ENCODE results near the gene ABCB4. TPM values are rescaled to one million over a fixed set of nuclear protein-coding genes. Genes with fewer than 3 reads are reported as not detected.

Gene ABCB4
- total RNA-seq, 2 donors from 2014 or later = 4.2 to 7.4 TPM

- Histone ChIP-seq H3K27me3 (no peaks in the 10 kb centered on the region), H3K4me1 (no peaks in the 10 kb centered on the region), H3K4me3 (no peak overlapping the region), H3K36me3 (no peaks in the 10 kb centered on the region), H3K9me3 (no peaks in the 10 kb centered on the region), H3K27ac (no peak overlapping the region)
- DNase-seq (ENCODE audit: low spot score) = no peak
- TF ChIP-seq CTCF (IDR thresholded peaks at IDR 0.05) = no peak
Observed at GRCh38 chr7:87505557-87506245, 30.2 kb upstream of the ABCB4 start.

DNA sequence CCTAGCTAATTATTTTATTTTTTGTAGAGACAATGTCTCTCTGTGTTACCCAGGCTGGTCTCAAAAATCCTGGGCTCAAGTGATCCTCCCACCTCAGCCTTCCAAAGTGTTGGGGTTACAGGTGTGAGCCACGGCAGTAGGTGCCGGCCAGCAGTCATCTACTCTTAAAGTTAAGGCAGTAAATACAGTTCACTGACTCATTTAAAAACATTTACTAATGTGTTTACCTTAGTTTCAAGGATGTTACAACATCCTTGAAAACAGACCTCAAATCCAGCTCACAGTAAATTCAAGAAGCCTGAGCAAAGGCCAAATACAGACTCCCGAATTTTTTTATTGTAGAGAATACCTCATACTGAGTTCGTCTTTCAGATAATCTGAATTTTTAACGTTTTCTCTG is 29.6 kb upstream of the ABCB4 start:
- Histone ChIP-seq H3K27ac (no peak overlapping the region), H3K4me1 (no peaks in the 10 kb centered on the region), H3K27me3 (no peaks in the 10 kb centered on the region), H3K36me3 (no peaks in the 10 kb centered on the region), H3K9me3 (no peaks in the 10 kb centered on the region), H3K4me3 (no peak overlapping the region)
- TF ChIP-seq CTCF (IDR thresholded peaks at IDR 0.05) = no peak
- DNase-seq (ENCODE audit: low spot score) = no peak

GRCh38 chr7:87499494-87499893 is 24.0 kb upstream of the ABCB4 start:
- no peaks in the 10 kb centered on the region for H3K27me3 ChIP-seq
- no peaks in the 10 kb centered on the region for H3K4me1 ChIP-seq
- no peak overlapping the region for H3K4me3 ChIP-seq
- H3K27ac ChIP-seq = no peak overlapping the region
- no peaks in the 10 kb centered on the region for H3K36me3 ChIP-seq
- no peak for TF ChIP-seq CTCF (IDR thresholded peaks at IDR 0.05)
- no peak for DNase-seq (ENCODE audit: low spot score)
- no peaks in the 10 kb centered on the region for H3K9me3 ChIP-seq

DNA sequence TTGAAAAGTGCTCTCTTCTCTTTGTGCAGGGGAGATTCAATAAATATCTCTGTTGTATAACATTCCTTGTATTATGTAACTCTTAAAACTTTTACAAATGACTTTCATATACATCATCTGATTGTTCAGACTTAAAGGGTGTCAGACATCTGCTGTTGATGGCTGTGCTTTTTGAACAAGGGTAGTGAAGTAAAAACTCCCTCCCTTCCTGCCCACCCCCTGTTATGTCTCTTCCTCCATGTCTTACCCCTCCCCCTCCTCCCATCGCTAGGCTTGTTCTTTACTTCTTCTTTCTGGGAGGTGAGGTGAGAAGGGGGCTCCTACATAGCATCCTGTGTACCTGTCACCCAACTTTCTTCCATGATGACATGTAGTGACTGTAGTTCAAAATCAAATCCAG is 23.4 kb upstream of the ABCB4 start:
- Histone ChIP-seq H3K36me3 (no peaks in the 10 kb centered on the region), H3K27me3 (no peaks in the 10 kb centered on the region), H3K4me1 (no peaks in the 10 kb centered on the region), H3K27ac (no peak overlapping the region), H3K9me3 (no peaks in the 10 kb centered on the region), H3K4me3 (no peak overlapping the region)
- no peak for TF ChIP-seq CTCF (IDR thresholded peaks at IDR 0.05)
- DNase-seq (ENCODE audit: low spot score) = no peak

DNA sequence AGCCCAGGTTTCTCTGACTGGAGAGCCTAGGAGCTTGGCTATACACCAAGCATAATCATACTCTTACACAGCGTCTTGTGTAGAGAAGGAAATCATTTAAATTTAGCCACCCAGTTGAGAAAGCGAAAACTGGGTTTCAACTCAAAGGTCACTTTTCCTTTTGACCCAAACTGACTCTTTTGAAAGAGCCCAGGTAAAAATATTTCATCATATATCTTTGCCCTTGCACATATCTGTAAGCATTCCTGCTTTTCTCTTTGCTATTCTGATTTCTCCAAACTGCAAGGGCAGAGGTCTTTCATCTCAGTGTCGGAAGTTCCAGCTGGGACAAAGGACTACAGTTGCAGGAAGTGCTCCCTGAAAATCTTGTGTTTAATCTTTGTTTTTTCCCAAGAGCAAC is 22.0 kb upstream of the ABCB4 start:
- no peak overlapping the region for H3K4me3 ChIP-seq
- DNase-seq (ENCODE audit: low spot score) = no peak
- no peaks in the 10 kb centered on the region for H3K27me3 ChIP-seq
- H3K36me3 ChIP-seq = no peaks in the 10 kb centered on the region
- H3K4me1 ChIP-seq = no peaks in the 10 kb centered on the region
- no peak overlapping the region for H3K27ac ChIP-seq
- no peaks in the 10 kb centered on the region for H3K9me3 ChIP-seq
- TF ChIP-seq CTCF (IDR thresholded peaks at IDR 0.05) = no peak

GRCh38 chr7:87495366-87495765 is 19.9 kb upstream of the ABCB4 start:
- H3K27me3 ChIP-seq = no peaks in the 10 kb centered on the region
- H3K27ac ChIP-seq = no peak overlapping the region
- no peak for DNase-seq (ENCODE audit: low spot score)
- H3K36me3 ChIP-seq = no peaks in the 10 kb centered on the region
- TF ChIP-seq CTCF (IDR thresholded peaks at IDR 0.05) = no peak
- H3K4me3 ChIP-seq = no peak overlapping the region
- H3K4me1 ChIP-seq = no peaks in the 10 kb centered on the region
- no peaks in the 10 kb centered on the region for H3K9me3 ChIP-seq

Measured in right atrium auricular region (tissue), 2 donors.